Subcutaneous abdominal adipose tissue (tissue), 5 donors: ENCODE measurements around the gene ECEL1.
"Not testable (repeated sequence)": the region's sequence is repeated elsewhere in the genome, so short reads cannot be mapped to it uniquely, and the experiment has no call there.

Source experiments
- H3K27ac ChIP-seq: one replicate; pipeline ENCODE4 v1.7.0; 2013; ENCODE audit warnings: low read depth, mild to moderate bottlenecking, inconsistent platforms, low read length, moderate library complexity
- H3K27me3 ChIP-seq, 5 donors: one replicate each; pipeline ENCODE4 v1.7.0; 2013; ENCODE audit warnings: low read length in 5 of 5, inconsistent platforms in 1 of 5; ENCODE audit not compliant: control insufficient read depth in 5 of 5, insufficient read depth in 4 of 5
- H3K36me3 ChIP-seq, 5 donors: one replicate each; pipeline ENCODE4 v1.7.0; 2013; ENCODE audit warnings: low read length in 5 of 5; ENCODE audit not compliant: control insufficient read depth in 5 of 5, insufficient read depth in 5 of 5
- H3K4me1 ChIP-seq, 5 donors: one replicate each; pipeline ENCODE4 v1.7.0; 2013; ENCODE audit warnings: low read length in 5 of 5, mild to moderate bottlenecking in 3 of 5, moderate library complexity in 1 of 5; ENCODE audit not compliant: control insufficient read depth in 5 of 5, insufficient read depth in 5 of 5
- H3K4me3 ChIP-seq, 5 donors: one replicate each; pipeline ENCODE4 v1.7.0; 2013; ENCODE audit warnings: low read length in 5 of 5, low read depth in 1 of 5
- H3K9ac ChIP-seq, 5 donors: one replicate each; pipeline ENCODE4 v1.7.0; 2013; ENCODE audit warnings: low read length in 5 of 5, mild to moderate bottlenecking in 4 of 5, moderate library complexity in 3 of 5
- H3K9me3 ChIP-seq, 5 donors: one replicate each; pipeline ENCODE4 v1.7.0; 2013; ENCODE audit warnings: low read length in 5 of 5; ENCODE audit not compliant: control insufficient read depth in 5 of 5
- donor health status: healthy.
- donor health status: healthy.
- donor health status: healthy.
- donor health status: healthy.
- donor health status: healthy.

Gene ECEL1

GRCh38 chr2:232436381-232437194 is 51.0 kb downstream of the ECEL1 start:
- Histone ChIP-seq H3K9me3 (no peaks in the 10 kb centered on the region), H3K27ac (no peak overlapping the region), H3K27me3 (peaks cover 0 to 21% (median 14%) of the 10 kb centered on the region in 5 donors), H3K4me1 (no peaks in the 10 kb centered on the region), H3K36me3 (no peaks in the 10 kb centered on the region), H3K9ac (no peak overlapping the region), H3K4me3 (no peak overlapping the region)

- Histone ChIP-seq H3K36me3 (no peaks in the 10 kb centered on the region), H3K4me1 (no peaks in the 10 kb centered on the region), H3K9me3 (no peaks in the 10 kb centered on the region), H3K4me3 (no peak overlapping the region), H3K27ac (no peak overlapping the region), H3K27me3 (peaks cover 0 to 18% (median 8%) of the 10 kb centered on the region in 5 donors), H3K9ac (no peak overlapping the region)
These were observed 51.8 kb downstream of the ECEL1 start for GRCh38 chr2:232435805-232436204.

GRCh38 chr2:232435375-232435648 is 52.3 kb downstream of the ECEL1 start:
- H3K4me1 ChIP-seq: no peaks in the 10 kb centered on the region
- no peak overlapping the region for H3K27ac ChIP-seq
- H3K4me3 ChIP-seq: no peak overlapping the region
- H3K36me3 ChIP-seq: no peaks in the 10 kb centered on the region
- H3K9me3 ChIP-seq: no peaks in the 10 kb centered on the region
- peaks cover 0 to 17% (median 8%) of the 10 kb centered on the region in 5 donors for H3K27me3 ChIP-seq
- H3K9ac ChIP-seq: no peak overlapping the region

GRCh38 chr2:232434563-232435374 is 52.9 kb downstream of the ECEL1 start:
- Histone ChIP-seq H3K27me3 (peaks cover 0 to 17% (median 8%) of the 10 kb centered on the region in 5 donors), H3K4me1 (no peaks in the 10 kb centered on the region), H3K9me3 (no peaks in the 10 kb centered on the region), H3K9ac (no peak overlapping the region), H3K4me3 (no peak overlapping the region), H3K36me3 (no peaks in the 10 kb centered on the region), H3K27ac (no peak overlapping the region)

- no peak overlapping the region for H3K27ac ChIP-seq
- H3K9ac ChIP-seq: no peak overlapping the region
- H3K4me1 ChIP-seq: no peaks in the 10 kb centered on the region
- no peak overlapping the region for H3K4me3 ChIP-seq
- no peaks in the 10 kb centered on the region for H3K36me3 ChIP-seq
- no peaks in the 10 kb centered on the region for H3K9me3 ChIP-seq
- H3K27me3 ChIP-seq: peaks cover 0 to 15% (median 8%) of the 10 kb centered on the region in 5 donors
These were observed 53.5 kb downstream of the ECEL1 start for GRCh38 chr2:232434091-232434490.

- H3K27me3 ChIP-seq: peaks cover 0 to 12% (median 7%) of the 10 kb centered on the region in 5 donors
- H3K9ac ChIP-seq, H3K27ac ChIP-seq, H3K9me3 ChIP-seq, H3K4me3 ChIP-seq, H3K36me3 ChIP-seq, H3K4me1 ChIP-seq: not testable (repeated sequence)
These were observed 54.0 kb downstream of the ECEL1 start for GRCh38 chr2:232433622-232434021.

- Histone ChIP-seq H3K36me3 (no peaks in the 10 kb centered on the region), H3K4me1 (no peaks in the 10 kb centered on the region), H3K9ac (no peak overlapping the region), H3K27ac (no peak overlapping the region), H3K9me3 (no peaks in the 10 kb centered on the region), H3K4me3 (no peak overlapping the region), H3K27me3 (peaks cover 0 to 12% (median 7%) of the 10 kb centered on the region in 5 donors)
These were observed 54.9 kb downstream of the ECEL1 start for GRCh38 chr2:232432598-232433184.

GRCh38 chr2:232431705-232432590 is 55.7 kb downstream of the ECEL1 start:
- Histone ChIP-seq H3K9me3 (no peaks in the 10 kb centered on the region), H3K27ac (no peak overlapping the region), H3K4me1 (no peaks in the 10 kb centered on the region), H3K36me3 (no peaks in the 10 kb centered on the region), H3K27me3 (peaks cover 0 to 12% (median 5%) of the 10 kb centered on the region in 5 donors), H3K9ac (no peak overlapping the region), H3K4me3 (no peak overlapping the region)
